HTR-8/SVneo (cell line): Measurements from ENCODE around the gene RAMP3.
"Not testable (repeated sequence)": the region's sequence is repeated elsewhere in the genome, so short reads cannot be mapped to it uniquely, and the experiment has no call there.

Experiments used
- DNase-seq: peaks from one replicate; pipeline ENCODE4 v3.0.0; 2011; ENCODE audit warnings: low spot score, mixed read lengths; ENCODE audit not compliant: insufficient read length
- FAIRE-seq: peaks from 2 replicates; lab custom pipeline; 2011; peaks lifted over from hg19 to GRCh38; lab: Jason Lieb, UNC

The RAMP3 gene

DNA sequence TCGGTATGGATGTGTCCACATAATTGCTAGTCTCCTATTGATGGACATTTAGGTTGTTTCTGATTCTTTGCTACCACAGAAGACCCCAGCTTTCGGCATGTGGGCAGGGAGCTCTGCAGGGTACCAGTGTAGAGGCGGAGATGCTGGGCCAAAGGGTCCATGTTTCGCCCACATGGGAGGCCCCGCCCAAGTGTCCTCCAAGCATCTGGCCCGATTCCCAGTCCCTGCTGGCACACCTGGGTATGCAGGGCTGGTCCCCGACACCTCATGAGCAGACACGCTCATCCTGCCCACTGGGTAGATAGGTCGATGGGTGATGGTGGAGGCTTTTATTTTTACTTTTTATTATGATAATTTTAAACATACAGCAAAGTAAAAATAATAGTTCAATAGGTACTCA, 26.7 kb upstream of the RAMP3 start:
- no peak for FAIRE-seq

DNA sequence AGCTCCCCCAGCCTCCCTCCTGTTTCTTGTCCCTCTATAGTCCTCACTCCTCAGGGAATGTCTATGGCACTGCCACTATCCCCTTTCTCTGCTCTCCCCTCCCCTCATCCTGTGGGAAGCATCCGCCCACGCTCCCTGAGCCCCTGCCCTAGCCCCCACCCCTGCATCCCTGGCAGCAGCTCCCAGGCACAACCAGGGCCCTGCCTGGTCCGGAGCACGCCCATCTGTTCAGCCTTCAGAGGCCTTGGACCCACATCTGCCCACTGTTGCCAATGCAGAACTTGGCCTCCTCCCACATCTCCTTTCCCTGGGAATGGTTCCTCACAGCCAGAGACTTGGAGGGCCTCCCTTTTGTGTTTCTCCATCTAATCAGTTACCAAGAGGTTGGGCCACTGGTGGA, 25.7 kb upstream of the RAMP3 start:
- no peak for FAIRE-seq

More for the DNA sequence above, 26.7 kb upstream of the RAMP3 start:
- no peak for DNase-seq

DNA sequence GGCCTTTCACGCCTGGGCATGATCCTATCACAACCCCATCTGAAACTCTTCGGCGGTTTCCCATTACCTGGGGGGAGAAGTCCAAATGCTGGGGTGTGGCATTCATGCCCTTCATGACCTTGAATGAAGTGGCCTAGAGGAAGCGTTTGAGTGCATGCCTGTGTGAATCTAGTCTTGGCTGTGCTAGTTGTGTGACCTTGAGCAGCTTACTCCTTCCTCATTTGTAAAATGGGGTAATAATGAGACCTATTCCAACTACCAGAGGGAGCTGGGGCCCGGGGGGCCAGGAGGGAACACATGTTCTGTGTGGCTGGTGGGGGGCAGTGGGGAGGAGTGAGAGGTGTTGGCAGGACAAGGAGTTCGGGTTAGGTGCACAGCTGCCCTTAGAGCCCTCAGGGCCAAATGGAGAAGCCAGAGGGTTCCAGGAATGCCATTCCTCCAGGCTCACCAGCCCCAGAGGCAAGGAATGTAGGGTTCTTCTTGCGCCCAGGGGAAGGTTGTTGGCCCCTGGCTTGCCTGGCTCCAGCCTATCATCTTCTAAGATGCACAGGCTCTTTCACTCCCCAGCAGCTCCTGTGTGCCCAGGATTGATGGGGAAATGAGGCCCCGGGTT, 24.8 kb upstream of the RAMP3 start:
- no peak for FAIRE-seq
- DNase-seq, result no peak

More for the DNA sequence above, 25.7 kb upstream of the RAMP3 start:
- DNase-seq, result no peak

DNA sequence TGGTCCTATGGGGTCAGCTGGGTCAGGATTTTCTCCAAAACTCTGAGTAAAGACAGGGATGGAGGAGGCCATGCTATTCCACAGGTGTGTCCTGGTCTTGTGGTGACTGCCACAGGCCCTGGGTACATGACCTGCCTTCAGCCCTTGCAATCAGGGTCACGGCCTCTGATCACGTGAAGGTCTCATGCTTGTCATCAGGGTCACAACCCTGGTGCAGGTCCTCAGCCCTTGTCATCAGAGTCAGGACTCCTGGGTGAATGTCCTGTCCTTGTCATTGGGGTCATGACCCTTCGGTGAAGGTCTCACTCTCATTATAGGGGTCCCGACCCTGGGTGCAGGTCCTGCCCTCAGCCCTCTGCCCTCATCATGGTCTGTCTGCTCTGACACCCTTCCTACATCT, 24.2 kb upstream of the RAMP3 start:
- no peak for DNase-seq
- FAIRE-seq, result no peak

DNA sequence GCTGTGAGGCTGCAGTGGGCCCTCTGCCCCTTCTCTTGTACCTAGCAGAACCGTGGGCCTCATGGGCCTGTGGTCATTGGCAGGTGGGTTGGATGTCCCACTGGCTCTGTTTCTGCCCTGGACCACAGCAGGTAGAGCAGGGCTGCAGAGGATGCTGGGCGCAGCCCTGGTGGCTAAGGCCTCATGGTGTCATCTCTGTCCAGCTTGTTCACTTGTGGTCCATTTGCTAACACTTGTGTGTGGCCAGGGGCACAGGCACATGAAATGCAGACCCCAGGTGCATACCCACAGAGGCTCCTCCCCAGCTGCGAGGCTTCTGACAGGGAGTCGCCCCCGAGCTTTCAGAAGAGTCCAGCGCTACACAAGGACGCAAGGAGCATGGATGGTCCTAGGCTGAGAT, 23.7 kb upstream of the RAMP3 start:
- no peak for FAIRE-seq

DNA sequence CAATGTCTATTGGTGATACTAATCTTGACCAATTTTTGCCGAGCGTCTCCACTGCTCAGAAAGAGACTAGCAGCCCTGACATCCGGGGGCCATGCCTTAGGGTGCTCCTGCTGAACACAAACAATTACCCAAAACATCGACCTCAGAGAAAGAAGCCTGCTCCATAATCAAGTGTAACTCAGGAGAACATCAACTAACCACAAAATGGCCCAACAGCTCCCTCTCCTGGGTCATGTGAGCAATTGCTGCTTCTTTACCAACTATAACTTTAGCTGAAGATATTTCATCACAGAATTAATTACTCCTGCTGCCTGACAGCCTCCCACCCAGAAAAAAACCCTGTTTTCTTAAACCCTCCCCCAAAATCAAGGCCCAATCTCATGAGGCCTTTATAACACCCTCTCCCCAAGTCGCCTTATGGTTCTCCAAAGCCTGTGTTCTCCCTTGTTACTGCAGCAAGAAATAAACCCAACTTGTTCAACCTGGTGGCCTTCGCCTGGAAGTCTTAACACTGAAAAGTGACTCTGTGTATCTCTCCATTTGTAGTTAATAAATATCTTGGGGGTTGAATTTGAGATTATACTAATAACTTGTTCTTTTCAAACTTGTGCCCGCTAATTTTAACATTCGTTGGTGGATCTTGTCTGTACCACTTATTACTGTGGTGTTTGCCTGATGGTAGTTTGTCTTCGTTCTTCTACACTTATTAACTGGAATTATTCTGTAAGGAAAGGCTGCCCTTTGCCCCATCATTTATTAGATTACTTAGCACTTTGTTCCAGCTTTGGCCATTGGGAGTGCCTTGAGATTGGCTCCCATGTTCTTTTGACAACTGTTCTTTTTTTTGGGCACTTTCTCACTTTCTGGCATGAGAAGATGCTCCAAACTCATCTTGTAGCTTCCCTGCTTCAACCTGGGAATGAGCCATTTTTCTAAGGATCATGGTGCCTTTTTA, 21.2 kb upstream of the RAMP3 start:
- FAIRE-seq, result no peak

More for the DNA sequence above, 23.7 kb upstream of the RAMP3 start:
- no peak for DNase-seq

DNA sequence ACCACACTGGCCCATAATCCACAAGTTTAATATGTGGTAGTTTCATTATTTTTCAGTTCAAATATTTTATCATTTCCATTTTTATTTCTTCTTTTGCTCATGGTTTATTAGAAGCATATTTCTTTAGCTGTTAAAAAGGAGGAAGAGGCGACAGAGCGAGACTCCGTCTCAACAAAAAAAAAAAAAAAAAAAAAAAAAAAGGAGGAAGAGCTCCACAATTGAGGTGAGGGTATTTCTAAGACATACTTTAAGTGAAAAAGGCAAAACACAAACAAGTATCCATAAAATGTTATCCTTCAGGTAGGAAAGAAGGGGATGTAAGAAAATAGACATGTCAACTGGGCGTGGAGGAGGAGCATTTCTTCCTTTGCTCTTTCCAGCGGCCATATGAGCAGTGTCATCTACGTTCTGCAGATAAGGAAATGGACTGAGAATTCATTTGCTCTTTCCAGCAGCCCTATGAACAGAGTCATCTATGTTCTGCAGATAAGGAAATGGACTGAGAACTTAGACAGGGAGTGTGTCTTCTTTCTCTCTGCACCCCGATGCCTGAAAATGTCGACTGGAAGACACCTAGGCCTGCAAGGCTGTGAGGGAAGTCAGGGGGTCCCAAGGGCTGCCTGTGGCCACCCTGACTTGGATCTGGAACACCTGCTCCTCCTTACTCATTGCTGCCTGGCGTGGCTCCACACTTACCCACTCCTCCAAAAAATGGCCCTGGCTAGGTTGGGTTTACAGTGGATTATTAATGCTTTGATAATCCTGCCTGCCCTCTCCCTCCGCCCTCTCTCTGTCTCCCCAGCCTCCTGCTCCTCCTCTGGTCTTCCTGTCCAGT, 18.9 kb upstream of the RAMP3 start:
- DNase-seq, result no peak
- FAIRE-seq, result no peak

More for the DNA sequence above, 21.2 kb upstream of the RAMP3 start:
- DNase-seq, result peak; percentile 89

DNA sequence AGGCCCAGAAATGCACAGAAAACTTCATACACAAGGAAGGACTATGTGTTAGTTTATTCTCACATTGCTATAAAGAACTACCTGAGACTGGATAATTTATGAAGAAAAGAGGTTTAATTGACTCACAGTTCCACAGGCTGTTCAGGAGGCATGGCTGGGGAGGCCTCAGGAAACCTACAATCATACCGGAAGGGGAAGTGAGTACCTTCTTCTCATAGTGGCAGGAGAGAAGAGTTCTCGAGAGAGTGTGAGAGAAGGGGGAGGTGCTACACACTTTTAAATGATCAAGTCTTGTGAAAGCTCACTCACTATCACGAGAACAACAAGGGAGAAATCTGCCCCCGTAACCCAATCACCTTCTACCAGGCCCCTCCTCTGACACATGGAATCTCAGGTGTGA, 16.8 kb upstream of the RAMP3 start:
- DNase-seq, result no peak
- FAIRE-seq, result no peak

DNA sequence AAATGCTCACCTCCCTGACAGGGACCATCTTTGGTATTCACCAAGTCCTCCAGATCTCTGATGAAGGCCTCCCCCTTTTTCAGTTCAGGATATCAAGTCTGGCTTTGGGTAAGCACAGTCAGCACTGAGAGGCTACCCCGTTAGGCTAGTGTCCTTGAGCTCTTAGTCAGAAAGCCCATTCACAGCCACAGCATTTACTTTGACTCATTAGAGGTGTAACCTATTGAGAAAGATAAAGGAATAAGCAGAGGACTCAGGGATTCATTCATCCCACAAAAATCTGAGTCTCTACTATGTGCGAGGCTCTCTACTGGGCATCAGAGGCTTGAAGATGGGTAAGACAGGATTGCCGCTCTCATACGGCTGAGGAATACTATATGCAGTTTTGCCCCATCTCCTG, 14.0 kb upstream of the RAMP3 start:
- DNase-seq, result no peak
- FAIRE-seq, result no peak

DNA sequence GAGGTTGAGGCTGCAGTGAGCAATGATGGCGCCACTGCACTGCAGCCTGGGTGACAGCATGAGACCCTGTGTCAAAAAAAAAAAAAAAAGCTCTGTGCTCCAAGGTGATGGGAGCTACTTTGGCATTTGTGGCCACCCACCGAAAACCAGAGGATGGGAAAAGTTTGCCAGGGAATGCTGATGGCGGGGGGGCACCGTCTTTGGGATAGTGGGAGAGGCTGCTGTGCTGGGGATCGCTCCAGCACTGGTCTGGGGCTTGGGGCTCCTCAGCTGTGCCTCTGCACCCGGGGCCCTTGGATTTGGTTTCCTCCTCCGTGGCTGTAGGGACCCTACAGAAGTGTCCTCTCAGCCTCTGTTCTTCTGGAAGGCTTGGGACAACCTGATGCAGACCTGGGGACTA, 11.7 kb upstream of the RAMP3 start:
- FAIRE-seq (no peak), DNase-seq (no peak)

DNA sequence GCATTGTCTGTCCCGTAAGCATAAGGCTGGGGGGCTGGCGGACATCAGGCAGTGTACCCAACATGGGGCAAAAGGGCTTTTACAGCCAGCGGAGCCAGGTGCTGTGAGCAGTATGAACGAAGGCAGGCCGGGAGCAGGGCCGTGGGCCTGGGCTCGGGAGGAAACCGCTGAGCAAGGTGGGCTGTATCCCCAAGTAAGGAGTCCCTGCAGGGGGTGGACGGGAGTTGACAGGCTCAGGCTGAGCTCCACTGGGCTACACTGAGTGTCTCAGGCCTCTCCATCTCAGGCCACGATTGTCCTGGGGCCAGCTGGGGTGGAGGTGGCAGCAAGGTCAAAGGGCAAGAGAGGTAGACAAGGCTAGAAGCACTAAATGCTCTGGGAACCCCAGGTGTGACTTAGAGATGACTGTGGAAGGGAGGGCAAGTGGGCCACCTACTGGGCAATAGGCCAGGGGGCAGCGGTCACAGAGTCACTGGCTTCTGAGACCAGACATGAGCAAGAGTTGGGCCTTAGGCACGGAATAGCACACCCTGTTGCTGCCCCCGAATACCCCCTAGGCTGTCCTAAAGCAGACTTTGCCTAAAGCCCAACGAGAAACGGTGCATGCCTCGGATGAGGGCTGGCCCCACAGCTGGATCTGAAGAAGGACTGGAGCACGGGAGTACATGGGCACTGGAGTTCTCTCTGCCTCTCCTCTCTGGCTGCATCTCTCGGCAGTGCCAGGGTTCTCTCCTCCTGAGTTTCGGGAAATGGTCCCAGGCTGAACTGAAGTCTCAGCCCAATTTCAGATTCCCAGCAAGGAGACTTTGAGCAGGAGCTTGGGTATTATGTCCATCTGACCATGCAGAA, 10.8 kb upstream of the RAMP3 start:
- DNase-seq, result no peak
- FAIRE-seq, result no peak

DNA sequence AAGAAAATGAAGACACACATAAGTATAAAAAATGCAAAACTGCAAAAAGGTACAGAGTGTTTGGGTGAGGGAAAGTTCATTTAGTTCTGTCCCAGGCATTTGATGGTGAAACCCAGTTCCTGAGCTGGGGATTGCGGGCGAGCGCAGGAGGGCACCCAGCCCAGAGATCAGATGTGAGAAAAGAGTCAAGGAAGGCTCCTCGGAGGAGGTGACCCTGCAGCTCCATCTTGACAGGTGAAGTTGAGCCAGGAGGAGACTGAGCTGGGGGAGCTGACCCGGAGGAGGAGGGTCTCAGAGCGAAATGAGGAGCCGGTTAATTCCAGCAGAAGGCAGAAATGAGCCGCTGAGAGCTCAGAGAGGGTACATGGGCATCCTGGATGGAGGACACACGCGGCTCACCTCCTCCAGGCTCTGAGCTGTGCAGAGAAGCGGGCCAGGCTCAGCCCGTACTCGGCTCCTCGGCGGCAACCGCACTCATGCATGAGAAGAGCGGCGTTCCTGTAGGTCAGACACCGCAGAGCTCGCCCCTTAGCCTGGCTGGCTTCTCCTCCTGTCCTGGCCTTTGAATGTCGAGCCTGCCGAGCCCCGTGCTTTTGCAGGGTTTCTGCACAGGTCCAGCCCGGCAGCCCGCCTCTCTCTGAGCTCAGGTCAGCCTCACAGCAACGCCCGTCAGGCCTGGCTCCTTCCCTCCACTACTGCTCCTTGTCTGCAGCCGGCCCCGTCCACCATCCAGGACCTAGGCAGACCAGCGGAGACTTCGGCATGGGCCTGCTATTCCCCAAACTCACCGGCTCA, 9.5 kb upstream of the RAMP3 start:
- no peak for FAIRE-seq
- no peak for DNase-seq

DNA sequence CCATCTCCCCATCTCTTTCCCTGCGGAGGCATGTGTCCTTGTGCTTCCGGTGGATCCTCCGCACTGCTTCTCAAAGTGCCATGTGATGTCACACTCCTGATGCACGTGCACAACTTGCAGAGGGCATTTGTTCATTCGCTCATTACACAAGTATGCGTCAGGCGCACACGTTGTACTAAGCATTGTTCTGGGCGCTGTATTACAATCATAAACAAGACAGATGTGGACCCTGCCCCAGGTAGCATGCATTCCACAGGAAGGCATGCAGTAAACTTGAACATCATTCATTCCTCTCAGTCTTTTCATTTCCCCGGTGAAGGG, 9.0 kb upstream of the RAMP3 start:
- FAIRE-seq (no peak), DNase-seq (no peak)

DNA sequence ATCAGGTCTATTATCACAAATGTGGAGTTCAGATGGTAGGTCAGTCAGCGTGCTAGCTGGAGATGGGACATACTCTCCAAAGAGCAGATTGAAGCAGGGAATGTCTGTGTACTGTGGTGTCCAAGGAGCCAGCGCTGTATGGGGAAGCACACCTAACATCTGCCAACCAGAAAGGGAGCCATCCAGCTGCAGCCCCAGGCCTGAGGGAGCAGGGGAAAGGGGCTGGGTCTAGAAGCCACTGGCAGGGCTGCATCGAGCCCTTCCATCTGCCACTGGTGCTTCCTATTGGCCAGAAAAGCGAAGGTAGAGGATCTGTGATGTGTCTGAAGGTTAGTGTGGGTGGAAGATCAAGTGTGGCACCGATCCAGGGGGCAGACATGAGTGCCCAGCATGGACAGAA, 8.0 kb upstream of the RAMP3 start:
- no peak for FAIRE-seq
- no peak for DNase-seq

DNA sequence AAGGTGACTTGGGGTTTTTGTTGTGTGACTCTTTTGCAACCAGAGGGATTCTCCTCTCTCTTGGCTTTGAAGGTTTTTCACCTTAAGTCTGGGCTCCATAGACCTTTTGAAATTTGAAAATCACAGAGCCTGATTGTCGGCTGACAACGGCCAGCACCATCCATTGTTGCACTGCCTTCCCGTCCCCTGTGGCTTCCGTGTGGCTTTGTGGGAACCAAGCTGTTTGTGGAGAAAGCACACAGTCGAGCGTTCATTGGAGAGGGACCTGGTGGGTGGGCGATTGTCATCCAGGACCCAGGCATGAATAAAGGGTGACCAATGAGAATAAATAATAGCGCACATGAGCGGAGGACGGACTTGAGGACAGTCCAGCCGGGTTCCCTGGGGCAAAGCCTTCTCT, 7.4 kb upstream of the RAMP3 start:
- FAIRE-seq (no peak), DNase-seq (no peak)

DNA sequence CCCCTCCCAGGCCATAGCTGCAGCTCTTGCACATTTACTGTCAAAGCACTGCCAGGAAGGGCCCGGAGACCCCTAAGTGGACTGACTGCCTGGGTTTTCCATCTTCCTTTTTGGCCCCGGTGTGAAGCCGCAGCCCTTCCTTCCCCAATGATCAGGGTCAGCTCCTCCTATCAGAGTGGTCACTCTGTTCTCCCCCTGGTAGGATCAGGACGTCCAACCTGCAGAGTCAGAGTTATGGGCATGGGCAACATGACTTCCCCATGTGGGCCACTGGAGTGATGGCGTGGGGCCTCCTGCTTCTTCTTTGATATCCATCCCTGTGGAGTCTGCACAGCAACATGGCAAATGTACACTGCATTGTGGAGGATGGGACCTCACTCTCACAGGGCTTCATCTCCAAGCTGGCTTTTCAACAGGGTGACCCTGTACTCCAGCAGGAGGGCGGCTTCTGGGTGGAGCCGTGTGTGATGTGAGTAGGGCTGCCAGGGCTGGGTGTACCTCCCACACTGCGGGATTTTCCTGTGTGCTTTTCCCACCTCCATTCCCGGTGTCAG, 6.4 kb upstream of the RAMP3 start:
- DNase-seq, result no peak
- no peak for FAIRE-seq

DNA sequence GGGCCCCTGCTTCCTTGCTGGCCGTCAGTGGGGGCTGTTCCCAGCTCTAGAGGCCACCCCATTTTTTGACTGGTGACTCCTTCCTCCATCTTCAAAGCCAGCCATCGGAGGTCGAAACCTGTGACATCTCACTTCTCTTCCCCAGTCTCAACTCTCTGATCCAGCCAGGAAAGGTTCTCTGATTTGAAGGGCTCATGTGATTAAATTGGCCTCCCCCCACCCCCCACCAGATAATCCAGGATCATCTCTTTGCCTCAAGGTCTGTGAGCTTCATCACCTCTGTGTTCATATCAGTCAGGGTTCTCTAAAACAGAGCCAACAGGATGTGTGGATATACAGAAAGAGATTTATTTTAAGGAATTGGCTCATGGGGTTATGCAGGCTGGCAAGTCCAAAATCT, 5.6 kb upstream of the RAMP3 start:
- FAIRE-seq, result no peak
- DNase-seq, result no peak

DNA sequence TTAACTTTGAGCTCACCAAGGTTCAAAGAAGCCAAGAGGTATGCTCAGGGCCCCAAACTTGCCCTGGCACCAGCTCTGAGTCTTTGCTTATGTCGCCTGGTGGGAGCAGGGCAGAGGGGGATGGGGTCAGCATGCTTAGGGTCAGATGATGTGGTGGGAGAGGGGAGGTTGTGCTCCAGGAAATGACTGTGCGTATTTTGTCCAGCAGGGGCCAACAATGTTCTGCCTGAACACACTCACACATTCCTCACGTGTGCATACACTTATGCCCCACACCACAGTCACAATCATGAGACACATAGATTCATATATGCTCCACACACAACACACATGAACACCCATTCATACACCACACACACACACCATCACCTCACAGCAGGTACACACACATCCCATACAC, 4.4 kb upstream of the RAMP3 start:
- DNase-seq (no peak), FAIRE-seq (peak; percentile 83)

DNA sequence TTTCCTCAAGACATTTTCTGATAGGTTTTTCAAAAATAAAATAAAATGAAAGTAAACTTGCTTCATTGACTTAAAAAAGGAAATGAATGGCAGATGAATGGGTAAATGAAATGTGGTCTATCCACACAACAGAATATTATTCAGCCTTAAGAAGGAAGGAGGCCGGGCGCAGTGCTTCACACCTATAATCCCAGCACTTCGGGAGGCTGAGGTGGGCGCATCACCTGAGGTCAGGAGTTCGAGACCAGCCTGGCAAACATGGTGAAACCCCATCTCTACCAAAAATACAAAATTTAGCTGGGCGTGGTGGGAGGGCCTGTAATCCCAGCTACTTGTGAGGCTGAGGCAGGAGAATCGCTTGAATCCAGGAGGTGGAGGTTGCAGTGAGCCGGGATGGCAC, 3.7 kb upstream of the RAMP3 start:
- not testable (repeated sequence) for FAIRE-seq, DNase-seq
